ENCODE measurements around the gene ARHGAP26. TPM values are rescaled to one million over a fixed set of nuclear protein-coding genes. Genes with fewer than 3 reads are reported as not detected.

ARHGAP26 gene
- total RNA-seq, 1 experiment from 2014 or later = 34.5 TPM

DNA sequence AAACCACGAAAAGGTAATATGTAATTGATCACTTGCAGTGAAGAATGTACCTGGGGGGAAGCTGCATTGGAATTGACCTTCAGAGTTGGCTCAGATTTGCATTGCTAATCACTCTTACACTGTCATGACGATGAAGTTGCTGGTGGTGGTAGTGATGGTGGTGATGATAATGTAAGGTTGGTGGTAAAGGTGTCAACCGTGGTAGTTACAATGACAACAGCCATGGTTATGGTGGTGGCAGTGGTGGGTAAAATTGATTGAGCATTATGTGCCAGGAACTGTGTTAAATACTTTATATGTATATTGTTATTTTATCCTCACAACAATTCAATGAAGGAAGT, 350.9 kb downstream of the ARHGAP26 start:
- H3K4me2 ChIP-seq (ENCODE audit: low read length) = no peak overlapping the region
- POLR2A ChIA-PET = no interaction called here
- no peak overlapping the region for H3K27ac ChIP-seq (ENCODE audit: low read depth, low read length)
- H3K4me1 ChIP-seq (ENCODE audit: control insufficient read depth in 1 of 2, insufficient read depth in 2 of 2, low read length in 2 of 2) = peaks cover 0 to 7% of the 10 kb centered on the region in 2 experiments; a peak in 1 of 4 replicates
- no peak overlapping the region for H2AFZ ChIP-seq (ENCODE audit: low read depth, low read length, poor library complexity, severe bottlenecking)
- RAD21 ChIA-PET (ENCODE audit: low non-redundant PET in 1 of 2, low total read pairs in 2 of 2, uncharacterized antibody in 2 of 2, unreplicated experiment in 2 of 2) = no interaction called here
- no TSS peak for BruUV-seq (replicated peaks)
- no peaks in the 10 kb centered on the region for H3K9me3 ChIP-seq (ENCODE audit: control insufficient read depth in 1 of 2, insufficient read depth in 1 of 2, low read depth in 1 of 2, low read length in 2 of 2)
- no peak overlapping the region for H3K9ac ChIP-seq (ENCODE audit: low read length)
- no peaks in the 10 kb centered on the region for H3K79me2 ChIP-seq (ENCODE audit: insufficient read depth, low read length)
- no peak for ATAC-seq
- H3K36me3 ChIP-seq (ENCODE audit: control insufficient read depth in 1 of 2, insufficient read depth in 2 of 2, low read length in 2 of 2) = no peaks in the 10 kb centered on the region
- DNase-seq (ENCODE audit: low read depth, low spot score) = no peak
- intact Hi-C loops (cut with micrococcal nuclease) = no loop called here
- no peaks in the 10 kb centered on the region for H4K20me1 ChIP-seq (ENCODE audit: insufficient read depth)
- no peaks in the 10 kb centered on the region for H3K9me2 ChIP-seq (ENCODE audit: insufficient read depth)
- H3K27me3 ChIP-seq (ENCODE audit: insufficient read depth, low read length) = no peaks in the 10 kb centered on the region
- CTCF ChIA-PET = no interaction called here
- no peak for TF ChIP-seq YY1 (IDR thresholded peaks at IDR 0.05; ENCODE audit: extremely low read depth, insufficient replicate concordance, low read depth, low read length)
- no peak overlapping the region for H3K4me3 ChIP-seq (replicated peaks in 1 of 2; ENCODE audit: low read depth in 1 of 2, low read length in 2 of 2)

- ATAC-seq (no peak), DNase-seq (ENCODE audit: low read depth, low spot score) (no peak)
- no peaks in the 10 kb centered on the region for H3K9me3 ChIP-seq (ENCODE audit: control insufficient read depth in 1 of 2, insufficient read depth in 1 of 2, low read depth in 1 of 2, low read length in 2 of 2)
- no peaks in the 10 kb centered on the region for H3K9me2 ChIP-seq (ENCODE audit: insufficient read depth)
- no peak overlapping the region for H2AFZ ChIP-seq (ENCODE audit: low read depth, low read length, poor library complexity, severe bottlenecking)
- H3K79me2 ChIP-seq (ENCODE audit: insufficient read depth, low read length) = no peaks in the 10 kb centered on the region
- no peaks in the 10 kb centered on the region for H3K36me3 ChIP-seq (ENCODE audit: control insufficient read depth in 1 of 2, insufficient read depth in 2 of 2, low read length in 2 of 2)
- BruUV-seq (replicated peaks) = no TSS peak
- ChIA-PET CTCF (no interaction called here), RAD21 (ENCODE audit: low non-redundant PET in 1 of 2, low total read pairs in 2 of 2, uncharacterized antibody in 2 of 2, unreplicated experiment in 2 of 2) (no interaction called here), POLR2A (no interaction called here)
- H4K20me1 ChIP-seq (ENCODE audit: insufficient read depth) = no peaks in the 10 kb centered on the region
- H3K27me3 ChIP-seq (ENCODE audit: insufficient read depth, low read length) = no peaks in the 10 kb centered on the region
- H3K27ac ChIP-seq (ENCODE audit: low read depth, low read length) = no peak overlapping the region
- H3K4me2 ChIP-seq (ENCODE audit: low read length) = no peak overlapping the region
- intact Hi-C loops (cut with micrococcal nuclease) = no loop called here
- H3K4me1 ChIP-seq (ENCODE audit: control insufficient read depth in 1 of 2, insufficient read depth in 2 of 2, low read length in 2 of 2) = no peaks in the 10 kb centered on the region
- no peak overlapping the region for H3K9ac ChIP-seq (ENCODE audit: low read length)
- no peak overlapping the region for H3K4me3 ChIP-seq (replicated peaks in 1 of 2; ENCODE audit: low read depth in 1 of 2, low read length in 2 of 2)
- TF ChIP-seq POLR2AphosphoS5 (IDR thresholded peaks at IDR 0.05; ENCODE audit: low read depth, low read length) (no peak), FOSL1 (IDR thresholded peaks at IDR 0.05; ENCODE audit: low read depth) (no peak), SIN3A (IDR thresholded peaks at IDR 0.05; ENCODE audit: low read depth) (no peak), ZBTB33 (IDR thresholded peaks at IDR 0.05; ENCODE audit: extremely low read depth, insufficient replicate concordance, low read length) (no peak), REST (IDR thresholded peaks at IDR 0.05; ENCODE audit: low read depth) (no peak), SP1 (IDR thresholded peaks at IDR 0.05; ENCODE audit: low read depth) (no peak), MAX (IDR thresholded peaks at IDR 0.05) (no peak), EZH2 (IDR thresholded peaks at IDR 0.05) (no peak), JUND (IDR thresholded peaks at IDR 0.05) (no peak), RAD21 (IDR thresholded peaks at IDR 0.05; ENCODE audit: low read depth) (no peak), EGR1 (IDR thresholded peaks at IDR 0.05; ENCODE audit: low read depth) (no peak), CTCF (IDR thresholded peaks at IDR 0.05 in 2 of 3, conservative IDR thresholded peaks at IDR 0.05 in 1 of 3; ENCODE audit: borderline replicate concordance in 1 of 3, insufficient read depth in 1 of 3, low read depth in 2 of 3, low read length in 2 of 3) (no peak)
- TF ChIP-seq, protein P1, sequence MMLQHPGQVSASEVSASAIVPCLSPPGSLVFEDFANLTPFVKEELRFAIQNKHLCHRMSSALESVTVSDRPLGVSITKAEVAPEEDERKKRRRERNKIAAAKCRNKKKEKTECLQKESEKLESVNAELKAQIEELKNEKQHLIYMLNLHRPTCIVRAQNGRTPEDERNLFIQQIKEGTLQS (IDR thresholded peaks at IDR 0.05) = no peak
These were observed 354.4 kb downstream of the ARHGAP26 start for GRCh38 chr5:143124593-143124992.
